Panc1 (cell line): ENCODE data around the gene HNF4A.

ENCODE experiments used
- CTCF ChIP-seq: fragments of 450-650 bp; IDR thresholded peaks from 2 replicates; pipeline ENCODE4 v1.5.1; 2017; ENCODE audit warnings: mild to moderate bottlenecking
- TCF7L2 ChIP-seq: IDR thresholded peaks from 2 replicates; pipeline ENCODE4 v1.6.1; 2011; ENCODE audit warnings: mild to moderate bottlenecking, low read depth, low read length, inconsistent platforms

- TF ChIP-seq CTCF (no peak), TCF7L2 (no peak)
Observed at GRCh38 chr20:44437497-44437896, 82.0 kb downstream of the HNF4A start.
